H1 (cell line): ENCODE measurements around the gene CFAP210. TPM values are rescaled to one million over a fixed set of nuclear protein-coding genes. Genes with fewer than 3 reads are reported as not detected.

Source experiments
- CTCF ChIA-PET: fragments of 300-600 bp; sonication (Branson Sonifier 250); formaldehyde crosslinking; loops from one replicate; lab custom pipeline; 2021; ENCODE audit not compliant: partially characterized antibody; lab: Charles Lee
- POLR2A ChIA-PET: fragments of 300-600 bp; sonication (Branson Sonifier 250); formaldehyde crosslinking; loops from one replicate; lab custom pipeline; 2021; ENCODE audit warnings: inconsistent platforms; ENCODE audit not compliant: partially characterized antibody; lab: Charles Lee
- DNase-seq, 2 experiments: peaks; one replicate each; pipeline versions ENCODE4 v3.0.0 to v3.0.0-alpha.2; 2010 to 2022; ENCODE audit warnings: low spot score in 2 of 2, low read depth in 1 of 2, mixed read lengths in 1 of 2
- FAIRE-seq: peaks from 2 replicates; lab custom pipeline; 2011; peaks lifted over from hg19 to GRCh38; lab: Jason Lieb, UNC
- H2AFZ ChIP-seq: 2 replicates; pipeline ENCODE4 v1.8.1; 2012; ENCODE audit warnings: low read length, inconsistent platforms
- H2AK5ac ChIP-seq: 2 replicates; pipeline ENCODE4 v1.6.1; 2013; ENCODE audit warnings: low read depth, low read length
- H2BK120ac ChIP-seq: replicated peaks from 2 replicates; pipeline ENCODE3; 2013; ENCODE audit warnings: low read depth, low read length, inconsistent platforms
- H2BK12ac ChIP-seq: 2 replicates; pipeline ENCODE4 v1.6.1; 2013; ENCODE audit warnings: low read depth, low read length
- H2BK15ac ChIP-seq: 2 replicates; pipeline ENCODE4 v1.6.1; 2013; ENCODE audit warnings: low read length
- H2BK20ac ChIP-seq: 2 replicates; pipeline ENCODE4 v1.6.1; 2013; ENCODE audit warnings: low read length
- H2BK5ac ChIP-seq: 2 replicates; pipeline ENCODE4 v1.6.1; 2013; ENCODE audit warnings: low read depth, low read length
- H3K14ac ChIP-seq: 2 replicates; pipeline ENCODE4 v1.6.1; 2013; ENCODE audit warnings: inconsistent platforms; ENCODE audit not compliant: insufficient read length
- H3K18ac ChIP-seq: 2 replicates; pipeline ENCODE4 v1.6.1; 2013; ENCODE audit warnings: low read length; ENCODE audit errors: extremely low read depth
- H3K23ac ChIP-seq: 2 replicates; pipeline ENCODE4 v1.6.1; 2013; ENCODE audit warnings: inconsistent platforms; ENCODE audit not compliant: insufficient read length
- H3K23me2 ChIP-seq: 2 replicates; pipeline ENCODE4 v1.6.1; 2013; ENCODE audit warnings: low read depth, low read length
- H3K27ac ChIP-seq: 2 replicates; pipeline ENCODE4 v1.6.1; 2011; ENCODE audit warnings: low read depth, low read length, inconsistent platforms
- H3K27me3 ChIP-seq, 4 experiments: replicated peaks in 1 of 4; 1 replicate in 1 of 4; 2 replicates in 3 of 4; pipeline versions ENCODE4 v1.6.1 to v1.8.1; 2011 to 2013; ENCODE audit warnings: low read length in 3 of 4, mild to moderate bottlenecking in 3 of 4, inconsistent platforms in 2 of 4, mixed read lengths in 2 of 4, moderate library complexity in 1 of 4; ENCODE audit not compliant: control insufficient read depth in 3 of 4, insufficient read depth in 3 of 4; ENCODE audit errors: extremely low read depth in 1 of 4
- H3K36me3 ChIP-seq, 4 experiments: 2 replicates each; pipeline versions ENCODE4 v1.6.1 to v1.8.1; 2011 to 2013; ENCODE audit warnings: mild to moderate bottlenecking in 4 of 4, low read length in 3 of 4, moderate library complexity in 2 of 4, control low read depth in 1 of 4, inconsistent platforms in 1 of 4; ENCODE audit not compliant: insufficient read depth in 4 of 4, control insufficient read depth in 2 of 4
- H3K4ac ChIP-seq: replicated peaks from 2 replicates; pipeline ENCODE3; 2013; ENCODE audit warnings: low read length, low read depth, mixed read lengths, inconsistent platforms; ENCODE audit not compliant: insufficient read length
- H3K4me1 ChIP-seq, 4 experiments: replicated peaks in 1 of 4; 1 replicate in 1 of 4; 2 replicates in 3 of 4; pipeline versions ENCODE4 v1.6.1 to v1.8.1; 2011 to 2013; ENCODE audit warnings: low read length in 3 of 4, inconsistent platforms in 2 of 4, mixed read lengths in 1 of 4; ENCODE audit not compliant: insufficient read depth in 4 of 4, control insufficient read depth in 3 of 4
- H3K4me2 ChIP-seq, 2 experiments: 2 replicates each; pipeline versions ENCODE4 v1.6.1 to v1.8.1; 2011 to 2013; ENCODE audit warnings: low read depth in 2 of 2, low read length in 2 of 2, control low read depth in 1 of 2, inconsistent platforms in 1 of 2, mild to moderate bottlenecking in 1 of 2; ENCODE audit not compliant: insufficient read depth in 1 of 2
- H3K4me3 ChIP-seq, 4 experiments: fragments of 200-600, 300-600 bp in 1 of 4; sonication (generic), shearing (Covaris generic), sonication (Bioruptor Twin) in 1 of 4; 2 replicates each; pipeline versions ENCODE4 v1.5.1 to v1.8.1; 2011 to 2016; ENCODE audit warnings: low read length in 4 of 4, low read depth in 3 of 4, control low read depth in 2 of 4, inconsistent platforms in 2 of 4, mild to moderate bottlenecking in 2 of 4, mixed read lengths in 1 of 4, moderate library complexity in 1 of 4; ENCODE audit not compliant: insufficient read depth in 2 of 4; ENCODE audit errors: extremely low read depth in 1 of 4
- H3K56ac ChIP-seq: replicated peaks from 2 replicates; pipeline ENCODE3; 2013; ENCODE audit warnings: low read depth, mild to moderate bottlenecking, mixed read lengths, low read length, inconsistent platforms; ENCODE audit not compliant: insufficient read length
- H3K79me1 ChIP-seq: 2 replicates; pipeline ENCODE4 v1.6.1; 2013; ENCODE audit warnings: low read depth, low read length, control low read depth
- H3K79me2 ChIP-seq, 2 experiments: 2 replicates each; pipeline versions ENCODE4 v1.6.1 to v1.8.1; 2012 to 2013; ENCODE audit warnings: low read length in 2 of 2, mild to moderate bottlenecking in 2 of 2, inconsistent platforms in 1 of 2; ENCODE audit not compliant: insufficient read depth in 2 of 2, control insufficient read depth in 1 of 2
- H3K9ac ChIP-seq, 4 experiments: replicated peaks in 1 of 4; 1 replicate in 1 of 4; 2 replicates in 3 of 4; pipeline versions ENCODE4 v1.6.1 to v1.8.1; 2011 to 2013; ENCODE audit warnings: low read depth in 3 of 4, low read length in 3 of 4, control low read depth in 2 of 4, mild to moderate bottlenecking in 2 of 4, moderate library complexity in 2 of 4, inconsistent platforms in 1 of 4; ENCODE audit errors: extremely low read depth in 1 of 4
- H3K9me3 ChIP-seq, 2 experiments: 2 replicates each; pipeline versions ENCODE4 v1.6.1 to v1.8.1; 2012 to 2013; ENCODE audit warnings: mild to moderate bottlenecking in 2 of 2, moderate library complexity in 2 of 2, control low read depth in 1 of 2, inconsistent platforms in 1 of 2, low read depth in 1 of 2, low read length in 1 of 2, mixed read lengths in 1 of 2; ENCODE audit not compliant: insufficient read depth in 2 of 2
- H4K20me1 ChIP-seq, 2 experiments: replicated peaks in 1 of 2; 2 replicates each; pipeline versions ENCODE3 to v1.8.1; 2011 to 2013; ENCODE audit warnings: inconsistent platforms in 2 of 2, low read length in 2 of 2, mild to moderate bottlenecking in 1 of 2; ENCODE audit not compliant: insufficient read depth in 2 of 2, control insufficient read depth in 1 of 2
- H4K5ac ChIP-seq: 2 replicates; pipeline ENCODE4 v1.6.1; 2013; ENCODE audit warnings: low read length, low read depth, mixed read lengths, inconsistent platforms; ENCODE audit not compliant: insufficient read length
- H4K8ac ChIP-seq: 2 replicates; pipeline ENCODE4 v1.8.0; 2013; ENCODE audit warnings: mild to moderate bottlenecking, moderate library complexity, low read length, inconsistent platforms; ENCODE audit not compliant: insufficient read depth; ENCODE audit errors: extremely low read depth
- H4K91ac ChIP-seq: replicated peaks from 2 replicates; pipeline ENCODE3; 2013; ENCODE audit warnings: low read length, mixed read lengths, inconsistent platforms; ENCODE audit not compliant: insufficient read length
- HDAC2 ChIP-seq, 2 experiments: fragments of 300-600 bp in 1 of 2; sonication (generic) in 1 of 2; IDR thresholded peaks; 2 replicates each; pipeline ENCODE4 v1.6.1; 2011 to 2012; ENCODE audit warnings: low read depth in 2 of 2, low read length in 2 of 2, mild to moderate bottlenecking in 2 of 2, moderate library complexity in 2 of 2, borderline replicate concordance in 1 of 2, inconsistent platforms in 1 of 2
- KDM4A ChIP-seq: IDR thresholded peaks from one replicate; pipeline ENCODE4 v1.7.1; 2012; ENCODE audit warnings: low read depth, mild to moderate bottlenecking, moderate library complexity, low read length, inconsistent platforms; ENCODE audit not compliant: severe bottlenecking
- KDM5A ChIP-seq: fragments of 200-600 bp; IDR thresholded peaks from 2 replicates; pipeline ENCODE4 v1.7.1; 2012; ENCODE audit warnings: mild to moderate bottlenecking, low read length, inconsistent platforms, mixed read lengths
- POLR2A ChIP-seq, 2 experiments: IDR thresholded peaks; 1 replicate in 1 of 2; 2 replicates in 1 of 2; pipeline ENCODE4 v1.6.1; 2011; ENCODE audit warnings: low read depth in 2 of 2, low read length in 2 of 2, mild to moderate bottlenecking in 2 of 2; ENCODE audit errors: control extremely low read depth in 1 of 2
- SAP30 ChIP-seq: fragments of 300-600 bp; sonication (generic); IDR thresholded peaks from 2 replicates; pipeline ENCODE4 v1.7.1; 2012; ENCODE audit warnings: low read length, moderate library complexity, mild to moderate bottlenecking, inconsistent platforms; ENCODE audit not compliant: insufficient read depth, insufficient replicate concordance
- SIRT6 ChIP-seq: IDR thresholded peaks from one replicate; pipeline ENCODE4 v1.7.1; 2012; ENCODE audit warnings: low read length, inconsistent platforms
- SRF ChIP-seq: IDR thresholded peaks from 2 replicates; pipeline ENCODE4 v1.6.1; 2011; ENCODE audit warnings: mild to moderate bottlenecking, low read depth, low read length, moderate library complexity
- TCF12 ChIP-seq: IDR thresholded peaks from 2 replicates; pipeline ENCODE4 v1.6.1; 2011; ENCODE audit warnings: low read depth, mild to moderate bottlenecking, low read length
- USF2 ChIP-seq: IDR thresholded peaks from 2 replicates; pipeline ENCODE4 v1.6.1; 2011; ENCODE audit warnings: low read length, improper control_type of control experiment
- WGBS, 2 experiments: shearing (Covaris generic) in 1 of 2; methylation state at CpG; one replicate each; pipeline versions ENCODE4 v1.1.6 to v1.1.7; 2013 to 2015; ENCODE audit warnings: low lambda C conversion rate in 2 of 2, mixed read lengths in 2 of 2, inconsistent platforms in 1 of 2, low coverage in 1 of 2, missing lambda C conversion rate in 1 of 2; ENCODE audit not compliant: insufficient replicate concordance in 2 of 2, insufficient coverage in 1 of 2, insufficient read length in 1 of 2; ENCODE audit errors: extremely low coverage in 1 of 2, missing lambda C conversion rate in 1 of 2; 5-methylcytosine and 5-hydroxymethylcytosine counted together
- polyA plus RNA-seq, 7 experiments: library from polyadenylated mRNA; depleted of rRNA in 3 of 7; stranded (reverse) in 5 of 7; unstranded in 2 of 7; fragments of >200 nt in 5 of 7; fragments of 200-250 nt in 2 of 7; gene quantifications; 1 replicate in 5 of 7; 2 replicates in 1 of 7; 4 replicates in 1 of 7; pipeline versions ENCODE4 v1.2.1 to v1.2.3, GENCODE V29; 2011 to 2013; ENCODE audit warnings: missing spikeins in 2 of 7, mixed read lengths in 2 of 7
- total RNA-seq: library from RNA; stranded (reverse); fragmentation: NEBNext Ultra II Directional; extraction: Animal tissue kit (Norgen Biotek cat#: 25700); gene quantifications from 2 replicates; pipeline ENCODE4 v1.2.1, GENCODE V29; 2021
- TF ChIP-seq, protein P1 (sequence below): IDR thresholded peaks from 2 replicates; pipeline ENCODE4 v1.6.1; 2012; ENCODE audit warnings: inconsistent platforms

The CFAP210 gene
- total and polyA plus RNA-seq, 2 of the 8 experiments (the other 6 are each of a cell fraction or from before 2014, with no cell fraction given), result 0.06 to 0.37 TPM

GRCh38 chr2:169683054-169683424 lies 11.2 kb downstream of the CFAP210 start:
- no peak overlapping the region for H3K4ac ChIP-seq
- POLR2A ChIA-PET, result interaction anchor here (1.7 kb wide), 1 partner anchor 11 kb away, joined by 5 read pairs; the partner anchor contains the start of genes CFAP210 and PHOSPHO2
- no peaks in the 10 kb centered on the region for H3K79me1 ChIP-seq
- no peak overlapping the region; a peak in 1 of 7 replicates for H3K9ac ChIP-seq
- no peak overlapping the region for H2AK5ac ChIP-seq
- CTCF ChIA-PET, result interaction anchor here (0.8 to 1.1 kb wide), 2 partner anchors 9 to 43 kb away, joined by 3 read pairs; no protein-coding TSS in a partner anchor
- no peak overlapping the region for H2BK15ac ChIP-seq
- no peak overlapping the region for H4K5ac ChIP-seq
- H2BK12ac ChIP-seq, result no peak overlapping the region
- H2BK20ac ChIP-seq, result no peak overlapping the region
- H3K36me3 ChIP-seq, result no peaks in the 10 kb centered on the region
- H4K20me1 ChIP-seq, result no peaks in the 10 kb centered on the region
- H2BK120ac ChIP-seq, result no peak overlapping the region
- no peak overlapping the region for H3K4me3 ChIP-seq
- no peak overlapping the region for H3K18ac ChIP-seq
- DNase-seq, result no peak
- H3K14ac ChIP-seq, result no peak overlapping the region
- 73% methylated on average over 3 of the region's 3 CpGs; no CpG with 5 or more reads in 1 of the 2 experiments for WGBS, 2 experiments
- H3K23me2 ChIP-seq, result no peaks in the 10 kb centered on the region
- FAIRE-seq, result peak; percentile 52
- H3K4me2 ChIP-seq, result no peak overlapping the region
- H3K23ac ChIP-seq, result no peak overlapping the region
- no peak overlapping the region for H2AFZ ChIP-seq
- H3K79me2 ChIP-seq, result no peaks in the 10 kb centered on the region
- no peak overlapping the region for H3K56ac ChIP-seq
- no peak overlapping the region for H3K27ac ChIP-seq
- peaks cover 0 to 2% of the 10 kb centered on the region in 2 experiments; a peak in 1 of 4 replicates for H3K9me3 ChIP-seq
- H3K4me1 ChIP-seq, result peaks cover 0 to 5% (median under 1%) of the 10 kb centered on the region in 4 experiments; a peak in 2 of 7 replicates
- H3K27me3 ChIP-seq, result no peaks in the 10 kb centered on the region; a peak in 1 of 7 replicates
- no peak overlapping the region for H4K91ac ChIP-seq
- no peak overlapping the region for H2BK5ac ChIP-seq
- no peak overlapping the region for H4K8ac ChIP-seq
- TF ChIP-seq USF2 (no peak), SIRT6 (no peak), KDM4A (no peak), HDAC2 (IDR thresholded peaks at IDR 0.05; ENCODE audit: borderline replicate concordance in 1 of 2, low read depth in 2 of 2, low read length in 2 of 2) (no peak), TCF12 (no peak), SRF (no peak), POLR2A (IDR thresholded peaks at IDR 0.05; ENCODE audit: control extremely low read depth in 1 of 2, low read depth in 2 of 2, low read length in 2 of 2) (no peak), KDM5A (no peak), SAP30 (no peak)
- TF ChIP-seq, protein P1, sequence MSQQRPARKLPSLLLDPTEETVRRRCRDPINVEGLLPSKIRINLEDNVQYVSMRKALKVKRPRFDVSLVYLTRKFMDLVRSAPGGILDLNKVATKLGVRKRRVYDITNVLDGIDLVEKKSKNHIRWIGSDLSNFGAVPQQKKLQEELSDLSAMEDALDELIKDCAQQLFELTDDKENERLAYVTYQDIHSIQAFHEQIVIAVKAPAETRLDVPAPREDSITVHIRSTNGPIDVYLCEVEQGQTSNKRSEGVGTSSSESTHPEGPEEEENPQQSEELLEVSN, result no peak
